Cardiac fibroblast (primary cell): ENCODE measurements around the gene CCL21.

Experiments used
- DNase-seq, 2 donors: peaks; one replicate each; pipeline versions ENCODE4 v3.0.0 to v3.0.0-alpha.2; 2010; ENCODE audit warnings: low read depth in 2 of 2
- H3K4me3 ChIP-seq, 2 donors: replicated peaks in 1 of 2; 1 replicate in 1 of 2; 2 replicates in 1 of 2; pipeline ENCODE4 v1.5.1; 2011; ENCODE audit warnings: low read depth in 2 of 2, low read length in 2 of 2, mild to moderate bottlenecking in 2 of 2, moderate library complexity in 1 of 2
- CTCF ChIP-seq: IDR thresholded peaks from one replicate; pipeline ENCODE4 v1.5.1; 2011; ENCODE audit warnings: low read depth, mild to moderate bottlenecking, low read length, inconsistent platforms

The CCL21 gene

GRCh38 chr9:34717996-34718614, 8.2 kb upstream of the CCL21 start:
- DNase-seq, result peak in 1 of 2 donors; percentile 53
- no peak overlapping the region for H3K4me3 ChIP-seq
- no peak for TF ChIP-seq CTCF

DNA sequence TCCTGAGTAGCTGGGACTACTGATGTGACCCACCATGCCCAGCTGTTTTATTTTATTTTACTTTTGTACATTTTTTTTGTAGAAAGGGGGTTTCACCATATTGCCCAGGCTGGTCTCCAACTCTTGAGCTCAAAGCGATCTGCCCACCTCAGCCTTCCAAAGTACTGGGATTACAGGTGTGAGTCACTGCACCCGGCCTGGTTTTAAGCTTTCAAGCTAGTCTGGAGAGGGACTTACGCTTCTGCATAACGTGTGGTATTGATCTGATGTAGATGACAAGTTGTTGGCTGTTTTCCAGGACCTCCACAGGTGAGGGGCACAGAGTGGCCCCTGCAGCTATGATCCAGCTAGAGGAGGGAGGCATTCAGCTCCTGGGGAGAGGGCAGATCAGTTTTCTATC, 6.8 kb upstream of the CCL21 start:
- no peak for DNase-seq
- H3K4me3 ChIP-seq, result no peak overlapping the region
- no peak for TF ChIP-seq CTCF

GRCh38 chr9:34715639-34716215, 5.8 kb upstream of the CCL21 start:
- H3K4me3 ChIP-seq, result no peak overlapping the region
- no peak for TF ChIP-seq CTCF
- no peak for DNase-seq

DNA sequence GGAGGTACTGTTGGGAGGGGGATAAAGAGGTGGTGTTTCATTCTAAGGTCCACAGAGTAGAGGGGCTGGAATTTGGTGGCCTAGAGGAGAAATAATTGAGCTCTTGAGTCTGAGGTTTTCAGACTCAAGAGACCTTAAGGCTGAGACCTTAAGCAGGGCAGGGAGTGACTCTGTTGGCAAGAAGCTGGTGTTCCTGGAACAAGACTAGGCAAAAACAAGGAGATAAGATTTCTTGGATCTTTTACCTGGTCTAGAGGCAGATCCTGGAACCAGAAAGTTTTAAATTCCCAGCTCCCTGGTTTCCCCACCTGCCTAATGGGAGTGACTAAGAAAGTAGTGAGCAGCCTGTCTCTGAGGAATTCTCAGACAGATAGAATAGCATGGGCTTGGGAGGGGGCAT, 4.1 kb upstream of the CCL21 start:
- DNase-seq, result no peak
- no peak overlapping the region for H3K4me3 ChIP-seq
- no peak for TF ChIP-seq CTCF

GRCh38 chr9:34712140-34712539, 2.2 kb upstream of the CCL21 start:
- H3K4me3 ChIP-seq, result no peak overlapping the region
- no peak for TF ChIP-seq CTCF
- DNase-seq, result no peak

- no peak overlapping the region for H3K4me3 ChIP-seq
- no peak for TF ChIP-seq CTCF
- no peak for DNase-seq
Measured at GRCh38 chr9:34709196-34709978, 549 bp downstream of the CCL21 start.
